ENCODE measurements around the gene LRRC10B.

Gene LRRC10B

DNA sequence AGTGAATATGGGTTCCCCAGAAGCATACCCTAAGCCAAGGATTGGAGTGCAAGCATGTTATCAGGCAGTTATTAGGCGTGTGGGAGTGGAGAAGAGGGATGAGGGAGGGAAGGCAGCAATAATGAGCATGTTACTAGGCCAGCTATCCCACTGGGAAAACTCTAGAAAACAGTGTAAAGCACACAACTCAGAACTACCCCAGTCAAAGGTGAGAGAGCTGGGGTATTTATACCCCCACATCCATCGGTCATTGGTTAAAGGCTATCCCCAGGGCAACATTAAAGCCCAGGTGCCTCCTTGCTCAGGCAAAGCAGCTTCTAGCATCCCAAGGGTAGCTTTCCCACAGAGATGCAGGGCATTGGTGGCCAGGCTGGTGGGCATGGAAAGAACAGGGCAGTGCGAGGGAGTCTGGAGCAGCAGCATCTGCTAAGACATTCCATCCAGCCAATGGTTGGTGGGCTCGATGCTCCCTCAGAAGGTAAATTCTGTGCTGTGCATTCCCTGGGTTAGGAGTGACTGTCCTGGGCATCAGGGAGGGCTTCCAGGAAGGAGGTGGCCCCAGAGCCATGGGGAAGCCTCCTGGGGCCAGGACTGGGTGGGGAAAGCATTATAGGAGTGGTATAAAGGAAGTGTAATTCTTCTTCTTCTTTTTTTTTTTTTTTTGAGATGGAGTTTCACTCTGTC lies 21.1 kb upstream of the LRRC10B start:
- DNase-seq = no peak

DNA sequence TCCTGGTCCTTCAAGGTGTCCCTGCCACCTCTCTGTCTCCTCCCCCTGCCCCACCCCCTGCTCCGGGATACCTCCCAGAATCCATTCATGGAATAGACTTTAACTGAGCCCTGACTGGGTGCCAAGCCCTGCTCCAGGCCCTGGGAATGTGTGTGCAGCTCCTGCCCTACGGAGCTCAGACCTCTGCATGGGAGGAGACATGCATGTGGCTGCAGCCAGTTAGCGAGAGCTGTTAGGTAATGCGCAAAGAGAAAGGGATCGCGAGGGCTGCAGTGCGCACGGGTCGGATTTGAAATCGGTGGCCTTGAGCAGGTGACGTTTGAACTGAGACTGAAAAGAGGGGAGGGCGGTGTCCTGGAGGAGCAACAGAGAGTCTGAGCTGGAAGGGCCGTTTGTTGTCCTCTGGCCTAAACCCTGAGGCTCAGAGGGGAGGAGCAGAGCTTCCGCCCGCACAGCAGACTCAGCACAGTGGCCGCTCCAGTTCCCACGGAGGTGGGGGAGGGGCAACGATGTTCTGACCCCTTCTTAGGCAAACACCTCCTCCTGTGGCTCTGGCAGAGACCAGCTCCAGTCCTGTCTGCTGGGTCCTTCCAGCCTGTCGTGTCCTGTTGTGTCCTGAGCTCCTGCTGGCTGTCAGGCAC lies 19.8 kb upstream of the LRRC10B start:
- DNase-seq = no peak

DNA sequence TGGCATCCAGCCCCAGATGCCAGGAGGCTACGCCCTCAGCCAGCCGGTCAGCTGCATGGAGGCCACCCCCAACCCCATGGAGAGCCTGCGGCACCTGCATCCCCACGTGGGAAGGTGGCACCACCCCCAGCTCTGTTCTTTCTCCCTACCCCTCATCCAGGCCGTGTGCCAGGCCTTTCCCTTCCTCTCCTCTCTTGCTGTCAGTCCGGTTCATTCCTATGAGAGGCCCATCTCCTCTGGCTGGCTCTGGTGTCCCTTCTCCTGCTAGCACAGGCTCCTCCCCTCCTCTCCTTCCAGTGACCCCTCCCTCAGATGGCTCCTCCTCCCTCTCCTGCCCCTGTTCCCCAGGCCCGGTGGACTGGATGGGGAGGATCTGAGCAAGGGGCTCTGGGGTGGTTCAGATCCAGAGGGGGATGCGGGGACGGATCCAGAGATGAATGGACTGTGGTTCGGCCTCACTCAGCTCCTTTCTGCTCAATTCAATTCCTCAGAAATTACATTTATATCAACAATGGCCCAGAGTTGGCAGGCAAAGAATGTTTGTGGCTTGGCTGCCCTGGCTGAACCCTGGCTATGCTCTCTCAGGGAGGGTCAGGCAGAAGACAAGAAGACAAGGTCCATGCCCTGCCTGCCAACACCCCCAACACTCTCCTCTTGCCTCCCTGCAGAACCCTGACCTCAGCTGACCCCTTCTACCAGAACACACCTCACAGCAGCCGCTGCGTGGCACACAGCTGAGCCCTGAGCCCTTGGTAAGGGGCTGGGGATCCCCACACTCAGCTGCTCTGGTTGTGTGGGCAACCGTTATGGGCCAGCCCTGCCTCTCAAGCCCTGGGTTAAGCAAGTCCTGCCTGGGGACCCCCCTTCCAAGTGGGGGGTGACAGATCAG lies 18.5 kb upstream of the LRRC10B start:
- DNase-seq = no peak

DNA sequence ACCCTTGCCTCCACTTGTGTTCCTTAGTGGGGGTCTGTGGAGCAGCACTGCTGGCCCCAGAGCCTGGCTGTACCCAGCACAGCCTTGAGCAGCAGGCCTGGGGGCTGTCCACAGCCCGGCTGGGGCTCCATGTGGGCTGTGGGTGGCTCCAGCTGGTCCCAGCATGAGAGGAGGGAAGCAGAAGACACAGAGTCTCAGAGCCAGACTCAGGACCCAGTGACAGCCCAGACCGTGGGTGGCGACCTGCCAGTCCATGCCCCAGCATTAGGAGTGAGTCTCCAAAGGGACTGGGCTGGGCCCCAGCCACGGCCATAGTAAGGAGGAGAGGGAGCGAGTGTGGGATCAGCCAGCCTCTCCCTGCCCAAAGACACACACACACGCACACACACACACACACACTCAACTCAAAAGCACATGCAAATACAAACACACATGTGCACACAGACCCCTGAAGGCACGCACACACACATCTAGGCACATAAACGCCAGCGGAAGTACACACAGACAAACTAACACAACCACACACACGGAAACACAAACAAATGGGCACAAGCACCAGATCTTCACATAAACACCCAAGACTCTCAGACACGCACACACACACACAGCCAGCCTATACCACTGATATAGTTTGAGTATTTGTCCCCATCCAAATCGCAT lies 16.7 kb upstream of the LRRC10B start:
- no peak for DNase-seq

DNA sequence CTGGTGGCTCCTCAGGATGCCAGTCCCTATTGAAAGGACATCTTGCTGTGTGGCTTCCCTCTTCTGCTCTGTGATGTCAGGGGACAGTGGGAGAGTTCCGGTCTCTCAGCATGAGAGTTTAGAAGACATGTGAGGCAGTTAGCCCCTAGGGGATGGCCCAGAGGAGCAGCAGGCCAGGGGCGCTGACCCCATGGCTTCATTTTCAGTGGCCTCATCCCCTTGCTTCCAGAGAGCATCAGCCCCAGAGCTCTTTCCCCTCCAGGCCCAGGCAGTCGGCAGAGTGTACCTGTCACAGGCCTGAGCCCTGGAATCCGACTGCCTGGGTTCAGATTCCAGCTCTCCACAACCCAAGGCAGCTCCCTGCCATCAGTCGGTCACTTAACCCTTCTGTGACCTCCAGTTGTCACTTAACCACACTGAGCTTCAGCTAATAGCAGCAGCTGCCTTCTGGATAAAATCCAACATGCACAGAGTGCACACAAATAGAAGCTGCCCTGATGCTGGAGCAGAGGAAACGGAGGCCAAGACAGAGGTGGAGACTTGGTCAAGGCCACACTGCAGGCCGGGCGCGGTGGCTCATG lies 14.1 kb upstream of the LRRC10B start:
- DNase-seq = no peak

GRCh38 chr11:61495801-61496601 lies 12.5 kb upstream of the LRRC10B start:
- DNase-seq = no peak

- no peak for DNase-seq
Observed at GRCh38 chr11:61496602-61497400, 11.7 kb upstream of the LRRC10B start.

DNA sequence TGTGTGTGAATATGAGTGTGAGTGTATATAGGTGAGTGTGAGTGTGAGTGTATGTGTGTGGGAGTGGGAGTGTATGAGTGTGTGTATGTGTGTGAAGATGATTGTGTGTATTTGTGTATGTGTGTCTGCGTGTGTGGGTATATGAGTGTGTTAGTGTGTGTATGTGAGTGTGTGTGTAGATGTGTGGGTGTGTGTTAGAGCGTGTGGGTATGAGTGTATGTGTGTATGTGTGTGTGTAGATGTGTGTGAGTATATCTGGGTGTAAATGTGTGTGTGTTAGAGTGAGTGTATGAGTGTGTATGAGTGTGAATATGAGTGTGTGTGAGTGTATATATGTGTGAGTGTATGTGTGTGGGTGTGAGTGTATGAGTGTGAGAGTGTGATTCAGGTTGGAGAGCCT lies 11.1 kb upstream of the LRRC10B start:
- no peak for DNase-seq

GRCh38 chr11:61497876-61498275 lies 10.7 kb upstream of the LRRC10B start:
- no peak for DNase-seq

GRCh38 chr11:61498767-61499341 lies 9.7 kb upstream of the LRRC10B start:
- no peak for DNase-seq

DNA sequence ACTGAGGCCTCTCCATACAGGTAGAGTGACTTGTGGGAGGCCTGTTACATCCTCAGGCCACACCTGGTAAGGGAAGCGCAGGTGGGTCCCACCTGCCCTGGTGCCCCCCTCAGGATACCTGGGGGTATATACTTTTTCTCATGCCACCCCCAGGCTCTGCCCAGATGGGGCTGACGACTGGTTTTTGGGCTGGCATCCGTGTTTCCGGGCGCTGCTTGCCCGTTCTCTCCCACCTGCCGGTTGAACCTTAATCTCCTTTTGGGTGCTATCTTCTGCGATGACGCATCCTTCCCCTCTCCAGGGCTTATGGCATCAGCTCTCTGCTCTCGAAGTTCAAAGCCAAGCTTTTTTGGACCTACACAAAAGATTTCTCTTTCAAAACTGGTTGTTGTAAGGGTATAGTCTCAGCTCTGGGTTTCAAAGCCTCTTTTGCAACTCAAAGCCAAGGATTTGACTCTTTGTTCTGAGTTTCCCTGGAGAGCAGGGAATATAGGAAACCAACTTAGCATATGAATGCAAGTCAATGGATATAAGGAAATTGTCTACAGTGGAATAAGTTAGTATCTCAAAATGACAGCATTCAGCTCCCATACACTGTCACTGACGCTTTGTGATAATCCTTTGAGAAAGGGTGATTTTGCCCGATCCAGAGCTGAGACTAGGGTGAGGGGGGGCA lies 8.6 kb upstream of the LRRC10B start:
- no peak for DNase-seq

GRCh38 chr11:61502522-61502921 lies 6.0 kb upstream of the LRRC10B start:
- no peak for DNase-seq

GRCh38 chr11:61503135-61503770 lies 5.3 kb upstream of the LRRC10B start:
- peak in 3 of 4 experiments; percentile 17 to 26 (median 18) for DNase-seq

GRCh38 chr11:61505106-61505505 lies 3.4 kb upstream of the LRRC10B start:
- DNase-seq = no peak

DNA sequence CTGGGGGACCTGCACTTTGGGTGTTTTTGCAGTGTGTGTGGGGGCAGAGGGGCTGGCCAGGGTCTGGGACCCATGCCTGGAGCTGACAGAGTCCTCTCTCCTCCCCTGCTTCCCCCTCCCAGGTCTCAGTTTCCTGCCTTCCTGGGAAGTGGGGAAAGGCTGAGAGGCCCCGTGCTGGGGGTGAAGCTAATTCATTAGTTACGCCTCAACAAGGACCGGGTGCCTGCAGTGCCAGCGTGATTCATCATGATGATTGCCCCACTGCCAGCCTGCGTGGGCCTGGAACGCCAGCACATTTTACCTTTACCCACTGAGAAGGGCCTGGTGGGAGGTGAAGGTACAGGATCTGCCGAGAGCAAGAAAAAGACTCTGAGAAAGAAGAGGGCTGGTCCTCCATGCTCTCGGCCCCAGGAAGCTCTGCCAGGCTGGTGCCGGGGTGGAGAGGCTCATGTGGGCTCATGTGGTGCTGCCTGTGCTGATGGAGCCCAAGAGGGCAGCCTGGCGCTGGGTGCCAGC lies 2.9 kb upstream of the LRRC10B start:
- no peak for DNase-seq

DNA sequence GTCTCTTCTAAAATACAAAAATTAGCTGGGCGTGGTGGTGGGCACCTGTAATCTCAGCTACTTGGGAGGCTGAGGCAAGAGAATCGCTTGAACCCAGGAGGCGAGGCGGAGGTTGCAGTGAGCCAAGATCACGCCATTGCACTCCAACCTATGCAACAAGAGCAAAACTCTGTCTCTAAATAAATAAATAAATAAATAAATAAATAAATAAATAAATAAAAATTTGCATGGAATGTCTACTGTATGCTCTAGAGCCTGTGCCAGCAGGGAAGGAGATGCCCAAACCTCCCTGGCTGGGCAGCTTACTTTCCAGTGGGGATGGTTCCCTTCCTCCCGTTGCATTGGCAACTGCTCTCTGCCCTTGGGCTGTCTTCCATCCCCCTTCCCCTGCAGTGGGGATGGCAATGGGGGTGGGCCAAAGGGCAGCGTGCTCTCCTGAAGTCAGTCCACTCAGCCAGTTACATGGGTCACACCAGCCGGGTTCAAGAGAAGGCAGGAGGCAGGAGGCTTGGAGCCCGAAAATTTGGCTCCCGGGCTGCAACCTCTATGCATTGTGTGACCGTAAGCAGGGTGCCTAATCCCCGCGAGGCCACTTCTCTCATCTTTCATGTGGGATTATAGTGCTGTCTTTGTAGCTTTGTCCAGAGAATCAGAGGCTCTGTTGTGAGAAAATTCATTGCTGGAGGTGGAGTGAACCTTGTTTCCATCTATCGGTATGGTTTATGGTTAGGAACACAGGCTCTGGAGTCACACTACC lies 1.4 kb upstream of the LRRC10B start:
- no peak for DNase-seq

GRCh38 chr11:61509043-61510029 lies 787 bp downstream of the LRRC10B start:
- peak; percentile 85 to 93 (median 88) for DNase-seq

Data from suppressor macrophage (primary cell).